PFSK-1 (cell line): Measurements from ENCODE around the gene BTBD9.

Source experiments
- FOXP2 ChIP-seq: optimal IDR thresholded peaks from 2 replicates; pipeline ENCODE3; 2011; ENCODE audit warnings: borderline replicate concordance, control low read depth, inconsistent platforms; ENCODE audit not compliant: insufficient read depth; ENCODE audit errors: extremely low read length, extremely low read depth
- POLR2AphosphoS5 ChIP-seq: IDR thresholded peaks from 2 replicates; pipeline ENCODE4 v1.6.1; 2012; ENCODE audit warnings: low read depth, mild to moderate bottlenecking, control low read depth, low read length, moderate library complexity
- SIN3A ChIP-seq: IDR thresholded peaks from 2 replicates; pipeline ENCODE4 v1.6.1; 2012; ENCODE audit warnings: mild to moderate bottlenecking, low read length, moderate library complexity, borderline replicate concordance; ENCODE audit not compliant: insufficient read depth
- TAF1 ChIP-seq: IDR thresholded peaks from 2 replicates; pipeline ENCODE4 v1.6.1; 2012; ENCODE audit warnings: low read length, control low read depth, borderline replicate concordance; ENCODE audit not compliant: insufficient read depth
- TF ChIP-seq, protein P1 (sequence below), 2 experiments: IDR thresholded peaks; 2 replicates each; pipeline versions ENCODE4 v1.6.1 to v1.8.0; 2011 to 2012; ENCODE audit warnings: low read depth in 2 of 2, low read length in 2 of 2, control low read depth in 1 of 2, inconsistent platforms in 1 of 2, mild to moderate bottlenecking in 1 of 2, moderate library complexity in 1 of 2; ENCODE audit not compliant: insufficient read depth in 1 of 2

Gene BTBD9

DNA sequence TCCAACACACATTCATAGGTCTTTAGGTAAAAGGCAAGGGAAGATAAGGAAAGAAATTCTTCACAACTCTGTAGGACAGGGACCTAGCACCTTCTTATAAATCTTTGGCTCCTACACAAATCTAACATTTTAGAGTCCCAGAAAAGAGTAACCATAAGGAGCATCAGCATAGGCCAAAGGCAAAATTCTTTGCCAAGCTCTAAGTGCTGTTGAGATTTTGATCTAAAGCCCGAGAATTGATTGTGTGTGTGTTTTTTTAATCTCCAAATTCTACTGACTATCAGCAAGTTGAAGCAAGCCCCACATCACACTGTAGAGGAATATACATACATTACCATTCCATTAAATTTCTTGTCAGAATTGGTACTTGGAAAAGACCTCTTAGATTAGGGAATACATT is 233.6 kb downstream of the BTBD9 start:
- TF ChIP-seq POLR2AphosphoS5 (no peak), FOXP2 (no peak), TAF1 (no peak), SIN3A (no peak)
- TF ChIP-seq, protein P1, sequence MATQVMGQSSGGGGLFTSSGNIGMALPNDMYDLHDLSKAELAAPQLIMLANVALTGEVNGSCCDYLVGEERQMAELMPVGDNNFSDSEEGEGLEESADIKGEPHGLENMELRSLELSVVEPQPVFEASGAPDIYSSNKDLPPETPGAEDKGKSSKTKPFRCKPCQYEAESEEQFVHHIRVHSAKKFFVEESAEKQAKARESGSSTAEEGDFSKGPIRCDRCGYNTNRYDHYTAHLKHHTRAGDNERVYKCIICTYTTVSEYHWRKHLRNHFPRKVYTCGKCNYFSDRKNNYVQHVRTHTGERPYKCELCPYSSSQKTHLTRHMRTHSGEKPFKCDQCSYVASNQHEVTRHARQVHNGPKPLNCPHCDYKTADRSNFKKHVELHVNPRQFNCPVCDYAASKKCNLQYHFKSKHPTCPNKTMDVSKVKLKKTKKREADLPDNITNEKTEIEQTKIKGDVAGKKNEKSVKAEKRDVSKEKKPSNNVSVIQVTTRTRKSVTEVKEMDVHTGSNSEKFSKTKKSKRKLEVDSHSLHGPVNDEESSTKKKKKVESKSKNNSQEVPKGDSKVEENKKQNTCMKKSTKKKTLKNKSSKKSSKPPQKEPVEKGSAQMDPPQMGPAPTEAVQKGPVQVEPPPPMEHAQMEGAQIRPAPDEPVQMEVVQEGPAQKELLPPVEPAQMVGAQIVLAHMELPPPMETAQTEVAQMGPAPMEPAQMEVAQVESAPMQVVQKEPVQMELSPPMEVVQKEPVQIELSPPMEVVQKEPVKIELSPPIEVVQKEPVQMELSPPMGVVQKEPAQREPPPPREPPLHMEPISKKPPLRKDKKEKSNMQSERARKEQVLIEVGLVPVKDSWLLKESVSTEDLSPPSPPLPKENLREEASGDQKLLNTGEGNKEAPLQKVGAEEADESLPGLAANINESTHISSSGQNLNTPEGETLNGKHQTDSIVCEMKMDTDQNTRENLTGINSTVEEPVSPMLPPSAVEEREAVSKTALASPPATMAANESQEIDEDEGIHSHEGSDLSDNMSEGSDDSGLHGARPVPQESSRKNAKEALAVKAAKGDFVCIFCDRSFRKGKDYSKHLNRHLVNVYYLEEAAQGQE (IDR thresholded peaks at IDR 0.05; ENCODE audit: insufficient read depth in 1 of 2, low read depth in 2 of 2, low read length in 2 of 2), result no peak

DNA sequence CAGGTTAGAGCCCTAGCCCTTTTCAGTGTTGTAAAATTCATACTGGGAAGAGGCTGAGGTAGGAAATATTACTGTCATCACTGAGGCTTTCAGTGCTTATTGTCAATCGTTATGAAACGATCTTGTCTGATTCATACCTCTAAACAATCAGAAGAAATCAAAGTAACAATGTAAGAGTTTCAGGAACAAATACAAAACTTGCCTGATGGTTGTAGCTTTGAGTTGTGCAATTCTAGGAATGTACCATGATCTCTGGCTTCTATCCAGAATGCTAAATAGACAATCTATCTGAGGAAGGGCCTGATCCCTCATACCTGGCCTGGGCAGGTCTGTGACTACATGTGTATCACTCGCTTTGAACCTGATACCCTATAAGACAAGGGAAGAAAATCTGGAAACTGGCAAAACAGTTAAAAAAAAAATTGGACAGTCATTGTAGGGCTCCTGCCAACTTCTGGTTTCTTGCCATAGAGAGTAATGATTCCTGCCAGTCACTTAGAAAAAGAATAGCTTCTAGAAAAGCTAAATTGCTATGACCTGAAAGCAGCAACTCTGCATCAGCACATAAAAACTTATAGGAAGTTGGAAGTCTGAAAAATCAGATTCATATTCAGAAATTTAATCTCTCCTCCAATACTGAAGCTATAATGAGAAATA is 234.7 kb downstream of the BTBD9 start:
- TF ChIP-seq, protein P1 (IDR thresholded peaks at IDR 0.05; ENCODE audit: insufficient read depth in 1 of 2, low read depth in 2 of 2, low read length in 2 of 2), result no peak
- TF ChIP-seq POLR2AphosphoS5 (no peak), SIN3A (no peak), FOXP2 (no peak), TAF1 (no peak)

DNA sequence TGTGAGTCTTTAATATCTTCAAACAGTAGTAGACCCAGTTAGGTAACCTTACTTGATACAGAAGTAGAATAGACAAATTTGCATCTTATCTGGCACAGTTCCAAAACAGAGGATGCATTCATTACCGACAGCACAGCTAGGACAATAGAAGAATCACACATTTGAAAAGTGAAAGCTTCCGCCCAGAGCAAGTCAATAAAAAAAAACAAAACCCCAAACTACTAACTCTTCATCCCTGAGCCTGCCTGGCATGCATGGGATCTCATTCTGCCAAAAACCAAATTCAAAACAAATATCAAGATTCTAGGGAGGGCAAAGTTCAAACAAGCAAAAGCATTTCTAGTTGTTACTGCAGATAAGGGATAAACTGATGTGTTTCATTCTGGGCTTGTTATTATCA is 235.4 kb downstream of the BTBD9 start:
- no peak for TF ChIP-seq POLR2AphosphoS5
- TF ChIP-seq TAF1, result no peak
- TF ChIP-seq, protein P1 (IDR thresholded peaks at IDR 0.05; ENCODE audit: insufficient read depth in 1 of 2, low read depth in 2 of 2, low read length in 2 of 2), result no peak
- TF ChIP-seq FOXP2, result no peak
- TF ChIP-seq SIN3A, result no peak

DNA sequence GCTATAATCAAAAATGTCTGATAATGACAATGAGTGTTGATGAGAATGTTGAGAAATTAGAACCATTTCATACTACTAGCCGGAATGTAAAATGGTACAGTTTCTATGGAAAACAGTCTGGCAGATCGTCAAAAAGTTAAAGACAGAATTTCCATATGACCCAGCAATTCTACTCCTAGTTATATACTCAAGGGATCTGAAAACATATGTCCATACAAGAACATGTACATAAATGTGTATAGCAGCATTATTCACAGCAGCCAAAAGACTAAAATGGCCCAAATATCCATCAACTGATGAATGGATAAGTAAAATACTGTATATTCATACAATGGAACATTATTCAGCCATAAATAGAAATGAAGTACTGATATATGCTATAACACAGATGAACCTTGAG is 236.2 kb downstream of the BTBD9 start:
- no peak for TF ChIP-seq POLR2AphosphoS5

DNA sequence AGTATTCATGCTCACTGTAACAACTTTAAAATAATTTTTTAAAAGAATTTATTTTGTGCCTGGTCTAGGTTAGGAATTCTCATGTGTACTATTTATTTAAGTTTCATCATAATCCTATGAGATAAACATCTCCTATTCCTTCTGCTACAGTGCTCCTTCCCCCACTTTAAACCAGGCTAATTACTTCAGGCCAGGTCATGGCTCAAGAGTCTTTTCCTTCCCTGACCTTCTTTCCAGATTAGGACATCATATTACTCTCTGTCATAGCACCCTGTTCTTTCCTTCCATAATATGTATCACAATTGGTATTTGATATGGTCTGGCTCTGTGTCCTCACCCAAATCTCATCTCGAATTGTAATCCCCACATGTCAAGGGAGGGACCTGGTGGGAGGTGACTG is 239.0 kb downstream of the BTBD9 start:
- TF ChIP-seq POLR2AphosphoS5 (no peak), SIN3A (no peak), FOXP2 (no peak), TAF1 (no peak)
- TF ChIP-seq, protein P1 (IDR thresholded peaks at IDR 0.05; ENCODE audit: insufficient read depth in 1 of 2, low read depth in 2 of 2, low read length in 2 of 2), result no peak
